Lung (tissue), 12 donors: Measurements from ENCODE around the gene DLG2. TPM values are rescaled to one million over a fixed set of nuclear protein-coding genes. Genes with fewer than 3 reads are reported as not detected.

Source experiments
- ATAC-seq: fragments of 200-7000 bp; cut with Tn5 transposase; one replicate; pipeline ENCODE4 v1.9.1; 2020; ENCODE audit warnings: moderate number of reproducible peaks; ENCODE audit not compliant: insufficient read depth, low FRiP score
- DNase-seq, 3 donors: peaks; one replicate each; pipeline ENCODE4 v3.0.0-alpha.2; 2013 to 2017
- H3K27ac ChIP-seq, 2 donors: one replicate each; pipeline ENCODE4 v1.5.1; 2013; ENCODE audit warnings: mild to moderate bottlenecking in 2 of 2, moderate library complexity in 2 of 2, control low read depth in 1 of 2, inconsistent platforms in 1 of 2, low read depth in 1 of 2, low read length in 1 of 2
- H3K27me3 ChIP-seq, 3 donors: one replicate each; pipeline ENCODE4 v1.5.1; 2013; ENCODE audit warnings: low read length in 2 of 3; ENCODE audit not compliant: control insufficient read depth in 3 of 3, insufficient read depth in 3 of 3
- H3K36me3 ChIP-seq, 4 donors: one replicate each; pipeline ENCODE4 v1.5.1; 2013; ENCODE audit warnings: low read length in 4 of 4, mild to moderate bottlenecking in 1 of 4, moderate library complexity in 1 of 4; ENCODE audit not compliant: control insufficient read depth in 4 of 4, insufficient read depth in 4 of 4
- H3K4me1 ChIP-seq, 5 donors: one replicate each; pipeline ENCODE4 v1.5.1; 2013; ENCODE audit warnings: low read length in 5 of 5, mild to moderate bottlenecking in 2 of 5, moderate library complexity in 1 of 5; ENCODE audit not compliant: control insufficient read depth in 5 of 5, insufficient read depth in 5 of 5
- H3K4me3 ChIP-seq: one replicate; pipeline ENCODE4 v1.5.1; 2013; ENCODE audit warnings: mild to moderate bottlenecking, control low read depth, moderate library complexity
- H3K9ac ChIP-seq, 2 donors: one replicate each; pipeline ENCODE4 v1.5.1; 2013; ENCODE audit warnings: low read length in 2 of 2, control low read depth in 1 of 2; ENCODE audit not compliant: insufficient read depth in 1 of 2
- H3K9me3 ChIP-seq, 4 donors: one replicate each; pipeline ENCODE4 v1.5.1; 2013; ENCODE audit warnings: low read length in 3 of 4, mild to moderate bottlenecking in 1 of 4, moderate library complexity in 1 of 4; ENCODE audit not compliant: control insufficient read depth in 4 of 4, insufficient read depth in 3 of 4
- WGBS, 2 donors: extraction: QIAGEN DNeasy Blood & Tissue Kit; methylation state at CpG; one replicate each; pipeline ENCODE4 v1.1.7; 2013; 5-methylcytosine and 5-hydroxymethylcytosine counted together
- polyA plus RNA-seq, 2 donors: library from polyadenylated mRNA; stranded (reverse); fragments of 200-250 nt; gene quantifications; one replicate each; pipeline ENCODE4 v1.2.1, GENCODE V29; 2013
- total RNA-seq, 2 donors: library from RNA; depleted of rRNA in 1 of 2; stranded (reverse); fragments of >200 nt in 1 of 2; gene quantifications; one replicate each; pipeline ENCODE4 v1.2.1, GENCODE V29; 2014 to 2021
- TF ChIP-seq, protein P1 (sequence below): IDR thresholded peaks from 2 replicates; pipeline ENCODE4 v1.5.1; 2012; ENCODE audit warnings: mild to moderate bottlenecking; ENCODE audit errors: control extremely low read depth, extremely low read depth
- donor health status: control.
- donor health status: control.
- donor health status: Bipolar disorder and iron deficiency.
- donor health status: healthy.
- donor health status: DM: yes; HTN: yes; CAD: no.

DLG2 gene
- total and polyA plus RNA-seq, 4 donors = 0.32 to 24.1 (median 5.4) TPM

DNA sequence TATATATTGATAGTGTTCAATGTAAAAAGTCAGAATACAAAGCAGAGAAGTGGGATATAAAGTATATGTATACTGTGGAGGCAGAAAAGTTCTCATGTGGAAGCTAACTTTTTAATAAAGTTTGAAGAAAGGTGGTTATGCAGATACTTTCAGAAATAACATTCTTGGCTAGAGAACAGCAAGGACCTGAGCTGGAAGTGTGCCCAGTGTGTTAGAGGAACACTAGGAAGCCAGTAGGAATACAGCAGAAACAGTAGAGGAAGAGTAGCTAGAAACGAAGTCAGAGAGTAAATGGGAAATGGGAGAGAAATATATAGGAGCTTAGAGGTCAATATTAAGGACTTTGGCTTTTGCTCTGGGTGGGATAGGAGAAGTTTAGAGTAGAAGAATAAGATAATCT is 1876.1 kb downstream of the DLG2 start:
- no peak overlapping the region for H3K27ac ChIP-seq
- DNase-seq (no peak), ATAC-seq (no peak)
- TF ChIP-seq, protein P1, sequence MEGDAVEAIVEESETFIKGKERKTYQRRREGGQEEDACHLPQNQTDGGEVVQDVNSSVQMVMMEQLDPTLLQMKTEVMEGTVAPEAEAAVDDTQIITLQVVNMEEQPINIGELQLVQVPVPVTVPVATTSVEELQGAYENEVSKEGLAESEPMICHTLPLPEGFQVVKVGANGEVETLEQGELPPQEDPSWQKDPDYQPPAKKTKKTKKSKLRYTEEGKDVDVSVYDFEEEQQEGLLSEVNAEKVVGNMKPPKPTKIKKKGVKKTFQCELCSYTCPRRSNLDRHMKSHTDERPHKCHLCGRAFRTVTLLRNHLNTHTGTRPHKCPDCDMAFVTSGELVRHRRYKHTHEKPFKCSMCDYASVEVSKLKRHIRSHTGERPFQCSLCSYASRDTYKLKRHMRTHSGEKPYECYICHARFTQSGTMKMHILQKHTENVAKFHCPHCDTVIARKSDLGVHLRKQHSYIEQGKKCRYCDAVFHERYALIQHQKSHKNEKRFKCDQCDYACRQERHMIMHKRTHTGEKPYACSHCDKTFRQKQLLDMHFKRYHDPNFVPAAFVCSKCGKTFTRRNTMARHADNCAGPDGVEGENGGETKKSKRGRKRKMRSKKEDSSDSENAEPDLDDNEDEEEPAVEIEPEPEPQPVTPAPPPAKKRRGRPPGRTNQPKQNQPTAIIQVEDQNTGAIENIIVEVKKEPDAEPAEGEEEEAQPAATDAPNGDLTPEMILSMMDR = no peak
- WGBS, 2 donors = 59 to 64% methylated on average over 1 of the region's 1 CpG
- H3K9me3 ChIP-seq = peaks cover 0 to 3% (median 0%) of the 10 kb centered on the region in 4 donors
- no peak overlapping the region for H3K9ac ChIP-seq
- no peaks in the 10 kb centered on the region for H3K27me3 ChIP-seq
- no peaks in the 10 kb centered on the region for H3K36me3 ChIP-seq
- H3K4me1 ChIP-seq = no peaks in the 10 kb centered on the region
- H3K4me3 ChIP-seq = no peak overlapping the region

DNA sequence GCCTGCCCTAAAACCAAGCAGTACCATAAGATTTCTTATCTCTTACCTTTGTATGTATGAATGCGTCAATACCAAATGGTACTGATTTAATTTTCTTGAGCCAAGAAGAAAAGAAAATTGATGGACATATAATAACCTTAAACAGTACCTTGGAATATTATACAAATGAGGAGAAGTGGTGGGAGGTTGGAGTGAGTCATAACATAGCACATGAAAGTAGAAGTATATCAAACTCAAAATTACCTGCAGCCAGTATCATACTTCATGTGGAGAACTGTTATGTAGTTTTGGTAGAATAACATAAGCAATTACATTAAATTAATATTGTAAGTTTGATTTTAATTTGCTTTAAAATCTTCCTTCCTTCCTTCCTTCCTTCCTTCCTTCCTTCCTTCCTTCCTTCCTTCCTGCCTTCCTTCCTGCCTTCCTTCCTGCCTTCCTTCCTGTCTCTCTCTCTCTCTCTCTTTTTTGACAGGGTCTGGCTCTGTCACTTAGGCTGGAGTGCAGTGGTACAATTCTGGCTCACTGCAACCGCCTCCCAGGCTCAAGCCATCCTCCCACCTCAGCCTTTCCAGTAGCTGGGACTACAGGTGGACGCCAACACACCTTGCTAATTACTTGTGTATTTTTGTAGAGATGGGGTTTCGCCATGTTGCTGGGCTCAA is 1880.1 kb downstream of the DLG2 start:
- TF ChIP-seq, protein P1 = no peak

DNA sequence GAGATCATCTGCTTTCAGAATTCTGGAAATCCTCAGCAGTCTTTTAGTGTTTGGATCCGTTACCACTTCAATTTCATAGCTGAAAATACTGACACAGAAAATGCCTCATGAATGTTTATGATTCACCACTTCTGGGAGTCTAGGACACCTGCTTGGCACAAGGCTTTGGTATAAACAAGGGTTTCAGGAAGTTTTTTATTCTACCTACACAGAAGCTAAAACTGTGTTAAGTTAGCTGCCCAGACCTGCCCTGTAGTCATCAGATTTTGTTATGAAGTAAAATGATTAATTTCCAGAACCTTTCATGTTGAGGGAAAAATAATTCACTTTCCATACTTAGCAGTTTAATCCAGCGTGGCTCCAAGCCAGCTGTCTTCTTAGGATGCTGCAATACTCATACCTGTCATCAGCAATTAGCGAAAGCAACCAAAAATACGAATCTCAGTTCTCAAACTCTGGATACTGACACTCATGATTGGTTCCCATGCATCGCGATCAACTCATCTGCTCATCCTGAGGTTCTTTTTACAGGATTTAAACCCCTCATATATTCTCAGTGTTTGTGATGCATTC is 1882.4 kb downstream of the DLG2 start:
- no peaks in the 10 kb centered on the region for H3K27me3 ChIP-seq
- peaks cover 0 to 3% (median 0%) of the 10 kb centered on the region in 4 donors for H3K9me3 ChIP-seq
- no peaks in the 10 kb centered on the region for H3K36me3 ChIP-seq
- 79 to 88% methylated on average over 6 of the region's 6 CpGs for WGBS, 2 donors
- ATAC-seq (no peak), DNase-seq (no peak)
- no peak overlapping the region for H3K27ac ChIP-seq
- H3K4me3 ChIP-seq = no peak overlapping the region
- TF ChIP-seq, protein P1 = no peak
- no peak overlapping the region for H3K9ac ChIP-seq
- H3K4me1 ChIP-seq = no peaks in the 10 kb centered on the region

More for the DNA sequence above, 1880.1 kb downstream of the DLG2 start:
- H3K9me3 ChIP-seq = peaks cover 0 to 3% (median 0%) of the 10 kb centered on the region in 4 donors
- H3K4me3 ChIP-seq = no peak overlapping the region
- H3K36me3 ChIP-seq = no peaks in the 10 kb centered on the region
- no peaks in the 10 kb centered on the region for H3K27me3 ChIP-seq
- no peak for ATAC-seq
- WGBS, 2 donors = 90 to 92% methylated on average over 4 of the region's 4 CpGs
- H3K4me1 ChIP-seq = no peaks in the 10 kb centered on the region
- H3K9ac ChIP-seq = no peak overlapping the region
- no peak for DNase-seq
- H3K27ac ChIP-seq = no peak overlapping the region
